PFSK-1 (cell line): Measurements from ENCODE around the gene RNF157.

Experiments used
- FOXP2 ChIP-seq: optimal IDR thresholded peaks from 2 replicates; pipeline ENCODE3; 2011; ENCODE audit warnings: borderline replicate concordance, control low read depth, inconsistent platforms; ENCODE audit not compliant: insufficient read depth; ENCODE audit errors: extremely low read length, extremely low read depth
- POLR2AphosphoS5 ChIP-seq: IDR thresholded peaks from 2 replicates; pipeline ENCODE4 v1.6.1; 2012; ENCODE audit warnings: low read depth, mild to moderate bottlenecking, control low read depth, low read length, moderate library complexity
- SIN3A ChIP-seq: IDR thresholded peaks from 2 replicates; pipeline ENCODE4 v1.6.1; 2012; ENCODE audit warnings: mild to moderate bottlenecking, low read length, moderate library complexity, borderline replicate concordance; ENCODE audit not compliant: insufficient read depth
- TAF1 ChIP-seq: IDR thresholded peaks from 2 replicates; pipeline ENCODE4 v1.6.1; 2012; ENCODE audit warnings: low read length, control low read depth, borderline replicate concordance; ENCODE audit not compliant: insufficient read depth
- TF ChIP-seq, protein P1 (sequence below), 2 experiments: IDR thresholded peaks; 2 replicates each; pipeline versions ENCODE4 v1.6.1 to v1.8.0; 2011 to 2012; ENCODE audit warnings: low read depth in 2 of 2, low read length in 2 of 2, control low read depth in 1 of 2, inconsistent platforms in 1 of 2, mild to moderate bottlenecking in 1 of 2, moderate library complexity in 1 of 2; ENCODE audit not compliant: insufficient read depth in 1 of 2

RNF157 gene

DNA sequence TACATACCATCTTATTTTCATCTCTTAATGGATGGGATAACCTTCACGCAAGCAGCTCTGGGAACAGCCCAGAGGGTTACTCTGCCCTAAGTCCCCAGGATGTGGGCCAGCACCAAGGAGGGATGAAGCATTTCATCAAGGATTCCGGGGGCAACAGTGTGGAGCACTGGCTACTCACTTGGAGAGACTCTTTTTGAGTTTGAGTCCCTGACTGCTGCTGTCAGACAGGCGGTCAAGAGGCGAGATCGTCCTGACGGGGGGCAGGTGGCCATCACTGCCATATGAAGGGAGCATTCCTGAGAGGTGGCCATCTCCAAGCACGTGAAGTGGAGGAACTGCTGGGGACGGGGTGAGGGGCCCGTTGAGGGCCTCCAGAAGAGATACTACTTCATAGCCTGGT lies 81.1 kb downstream of the RNF157 start:
- TF ChIP-seq, protein P1, sequence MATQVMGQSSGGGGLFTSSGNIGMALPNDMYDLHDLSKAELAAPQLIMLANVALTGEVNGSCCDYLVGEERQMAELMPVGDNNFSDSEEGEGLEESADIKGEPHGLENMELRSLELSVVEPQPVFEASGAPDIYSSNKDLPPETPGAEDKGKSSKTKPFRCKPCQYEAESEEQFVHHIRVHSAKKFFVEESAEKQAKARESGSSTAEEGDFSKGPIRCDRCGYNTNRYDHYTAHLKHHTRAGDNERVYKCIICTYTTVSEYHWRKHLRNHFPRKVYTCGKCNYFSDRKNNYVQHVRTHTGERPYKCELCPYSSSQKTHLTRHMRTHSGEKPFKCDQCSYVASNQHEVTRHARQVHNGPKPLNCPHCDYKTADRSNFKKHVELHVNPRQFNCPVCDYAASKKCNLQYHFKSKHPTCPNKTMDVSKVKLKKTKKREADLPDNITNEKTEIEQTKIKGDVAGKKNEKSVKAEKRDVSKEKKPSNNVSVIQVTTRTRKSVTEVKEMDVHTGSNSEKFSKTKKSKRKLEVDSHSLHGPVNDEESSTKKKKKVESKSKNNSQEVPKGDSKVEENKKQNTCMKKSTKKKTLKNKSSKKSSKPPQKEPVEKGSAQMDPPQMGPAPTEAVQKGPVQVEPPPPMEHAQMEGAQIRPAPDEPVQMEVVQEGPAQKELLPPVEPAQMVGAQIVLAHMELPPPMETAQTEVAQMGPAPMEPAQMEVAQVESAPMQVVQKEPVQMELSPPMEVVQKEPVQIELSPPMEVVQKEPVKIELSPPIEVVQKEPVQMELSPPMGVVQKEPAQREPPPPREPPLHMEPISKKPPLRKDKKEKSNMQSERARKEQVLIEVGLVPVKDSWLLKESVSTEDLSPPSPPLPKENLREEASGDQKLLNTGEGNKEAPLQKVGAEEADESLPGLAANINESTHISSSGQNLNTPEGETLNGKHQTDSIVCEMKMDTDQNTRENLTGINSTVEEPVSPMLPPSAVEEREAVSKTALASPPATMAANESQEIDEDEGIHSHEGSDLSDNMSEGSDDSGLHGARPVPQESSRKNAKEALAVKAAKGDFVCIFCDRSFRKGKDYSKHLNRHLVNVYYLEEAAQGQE (IDR thresholded peaks at IDR 0.05; ENCODE audit: insufficient read depth in 1 of 2, low read depth in 2 of 2, low read length in 2 of 2): no peak
- no peak for TF ChIP-seq TAF1
- TF ChIP-seq SIN3A: no peak
- TF ChIP-seq POLR2AphosphoS5: no peak
- TF ChIP-seq FOXP2: no peak

DNA sequence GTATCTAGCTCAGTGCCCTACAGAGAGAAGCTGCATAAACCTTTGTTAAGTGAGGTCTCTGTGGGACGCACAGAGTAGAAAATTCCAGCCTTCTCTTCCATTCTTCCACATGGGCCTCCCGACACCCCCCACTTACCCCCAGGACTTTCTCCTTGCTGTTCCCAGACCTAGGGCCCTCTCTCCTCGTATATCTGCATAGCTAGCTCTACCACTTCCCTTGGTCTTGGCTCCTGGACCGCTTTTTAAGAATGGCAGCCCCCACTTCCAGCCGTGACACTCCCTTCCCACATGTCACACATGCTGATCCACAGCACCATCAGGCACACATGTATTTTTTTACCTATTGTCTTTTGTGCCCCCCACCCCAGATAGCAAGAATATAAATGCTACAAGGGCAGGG lies 82.5 kb downstream of the RNF157 start:
- TF ChIP-seq TAF1 (no peak), FOXP2 (no peak), POLR2AphosphoS5 (no peak), SIN3A (no peak)
- TF ChIP-seq, protein P1 (IDR thresholded peaks at IDR 0.05; ENCODE audit: insufficient read depth in 1 of 2, low read depth in 2 of 2, low read length in 2 of 2): no peak

DNA sequence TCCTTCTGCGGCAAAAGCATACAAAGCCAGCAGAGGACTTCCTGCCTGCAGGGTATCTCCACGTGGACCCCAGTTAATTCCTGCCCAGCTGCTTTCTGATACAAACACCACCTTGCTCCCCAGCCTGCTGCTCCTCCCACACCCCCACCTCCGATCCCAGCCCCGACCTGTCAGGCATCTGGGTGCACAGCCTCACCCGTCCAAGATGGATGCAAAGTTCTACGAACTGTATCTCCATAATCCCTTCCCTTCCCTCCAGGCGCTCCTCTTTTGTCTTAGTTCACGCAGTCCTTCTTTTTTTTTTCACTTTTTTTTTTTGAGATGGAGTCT lies 83.7 kb downstream of the RNF157 start:
- no peak for TF ChIP-seq POLR2AphosphoS5
- TF ChIP-seq TAF1: no peak
- no peak for TF ChIP-seq SIN3A
- TF ChIP-seq, protein P1 (IDR thresholded peaks at IDR 0.05; ENCODE audit: insufficient read depth in 1 of 2, low read depth in 2 of 2, low read length in 2 of 2): no peak
- no peak for TF ChIP-seq FOXP2

DNA sequence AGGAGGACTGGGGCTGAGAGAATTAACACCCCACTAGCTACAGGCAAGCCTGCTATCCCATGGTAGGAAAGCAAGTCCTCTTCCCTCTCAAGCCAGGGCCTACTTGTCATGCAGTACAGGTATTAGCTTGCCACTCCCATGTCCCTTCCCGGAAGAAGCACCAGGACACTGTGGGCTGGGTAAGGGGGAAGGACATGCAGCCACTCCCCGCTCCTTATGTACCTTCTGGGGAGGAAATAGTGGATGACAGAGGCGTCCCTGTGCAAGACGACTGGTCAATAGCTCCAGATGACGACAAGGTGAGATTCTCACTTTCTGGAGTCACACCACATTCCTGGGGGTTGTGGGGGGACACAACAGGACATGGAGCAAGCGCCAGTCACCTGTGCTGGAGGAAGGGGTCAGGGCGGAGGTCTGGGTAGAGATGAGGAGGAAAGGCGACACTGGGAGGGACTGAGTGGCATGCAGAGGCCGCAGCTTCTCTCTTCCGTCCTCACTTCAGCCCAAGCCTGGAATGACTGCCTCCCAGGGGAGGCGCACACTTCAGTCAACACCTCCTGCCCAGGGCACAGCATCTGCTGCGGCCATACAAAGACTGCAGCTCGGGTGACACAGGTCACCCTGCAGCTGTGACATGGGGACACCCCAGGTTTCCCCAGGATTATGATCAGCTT lies 84.2 kb downstream of the RNF157 start:
- TF ChIP-seq POLR2AphosphoS5 (no peak), TAF1 (no peak), SIN3A (no peak), FOXP2 (no peak)
- TF ChIP-seq, protein P1 (IDR thresholded peaks at IDR 0.05; ENCODE audit: insufficient read depth in 1 of 2, low read depth in 2 of 2, low read length in 2 of 2): no peak
